Measurements from ENCODE around the gene NCR3LG1. TPM values are rescaled to one million over a fixed set of nuclear protein-coding genes. Genes with fewer than 3 reads are reported as not detected.

The NCR3LG1 gene
- total RNA-seq, 4 donors from 2014 or later = 4.6 to 7.4 (median 6.3) TPM

GRCh38 chr11:17393472-17393871, 41.9 kb downstream of the NCR3LG1 start:
- Histone ChIP-seq H3K27ac (no peak overlapping the region), H3K4me3 (no peak overlapping the region), H3K36me3 (no peaks in the 10 kb centered on the region), H3K9me3 (no peaks in the 10 kb centered on the region), H3K27me3 (peaks cover 2% of the 10 kb centered on the region), H3K4me1 (peaks cover 12% of the 10 kb centered on the region)
- no peak for DNase-seq (ENCODE audit: low spot score in 2 of 2)
- 57% methylated on average over 1 of the region's 6 CpGs for WGBS
- TF ChIP-seq POLR2A (IDR thresholded peaks at IDR 0.05) = no peak
- TF ChIP-seq EP300 (IDR thresholded peaks at IDR 0.05) = no peak
- TF ChIP-seq, protein P1, sequence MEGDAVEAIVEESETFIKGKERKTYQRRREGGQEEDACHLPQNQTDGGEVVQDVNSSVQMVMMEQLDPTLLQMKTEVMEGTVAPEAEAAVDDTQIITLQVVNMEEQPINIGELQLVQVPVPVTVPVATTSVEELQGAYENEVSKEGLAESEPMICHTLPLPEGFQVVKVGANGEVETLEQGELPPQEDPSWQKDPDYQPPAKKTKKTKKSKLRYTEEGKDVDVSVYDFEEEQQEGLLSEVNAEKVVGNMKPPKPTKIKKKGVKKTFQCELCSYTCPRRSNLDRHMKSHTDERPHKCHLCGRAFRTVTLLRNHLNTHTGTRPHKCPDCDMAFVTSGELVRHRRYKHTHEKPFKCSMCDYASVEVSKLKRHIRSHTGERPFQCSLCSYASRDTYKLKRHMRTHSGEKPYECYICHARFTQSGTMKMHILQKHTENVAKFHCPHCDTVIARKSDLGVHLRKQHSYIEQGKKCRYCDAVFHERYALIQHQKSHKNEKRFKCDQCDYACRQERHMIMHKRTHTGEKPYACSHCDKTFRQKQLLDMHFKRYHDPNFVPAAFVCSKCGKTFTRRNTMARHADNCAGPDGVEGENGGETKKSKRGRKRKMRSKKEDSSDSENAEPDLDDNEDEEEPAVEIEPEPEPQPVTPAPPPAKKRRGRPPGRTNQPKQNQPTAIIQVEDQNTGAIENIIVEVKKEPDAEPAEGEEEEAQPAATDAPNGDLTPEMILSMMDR (IDR thresholded peaks at IDR 0.05) = no peak
- no peak for TF ChIP-seq POLR2AphosphoS5 (IDR thresholded peaks at IDR 0.05)

GRCh38 chr11:17394743-17395390, 43.3 kb downstream of the NCR3LG1 start:
- Histone ChIP-seq H3K4me3 (no peak overlapping the region), H3K4me1 (peaks cover under 1% of the 10 kb centered on the region), H3K9me3 (no peaks in the 10 kb centered on the region), H3K36me3 (no peaks in the 10 kb centered on the region), H3K27ac (no peak overlapping the region), H3K27me3 (no peaks in the 10 kb centered on the region)
- TF ChIP-seq, protein P1 (IDR thresholded peaks at IDR 0.05) = no peak
- TF ChIP-seq EP300 (IDR thresholded peaks at IDR 0.05) = no peak
- TF ChIP-seq POLR2A (IDR thresholded peaks at IDR 0.05) = no peak
- no peak for TF ChIP-seq POLR2AphosphoS5 (IDR thresholded peaks at IDR 0.05)
- WGBS = 95% methylated on average over 7 of the region's 10 CpGs
- DNase-seq (ENCODE audit: low spot score in 2 of 2) = no peak

DNA sequence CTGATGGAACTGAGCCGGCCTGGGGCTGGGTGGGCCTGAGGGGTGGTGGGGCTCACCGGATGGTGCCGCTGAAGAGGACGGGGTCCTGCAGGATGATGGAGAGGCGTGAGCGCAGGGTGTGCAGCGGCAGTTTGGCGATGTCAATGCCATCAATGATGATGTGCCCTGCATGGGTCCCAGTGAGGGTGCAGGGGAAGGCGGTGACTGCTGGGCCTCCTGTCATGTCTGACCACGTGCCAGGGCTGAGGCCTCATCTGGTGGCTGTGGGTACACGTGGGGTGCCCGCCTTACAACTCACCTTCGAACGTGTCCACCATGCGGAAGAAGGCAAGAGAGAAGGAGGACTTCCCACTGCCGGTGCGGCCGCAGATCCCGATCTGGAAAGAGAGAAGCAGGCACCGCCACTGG, 44.0 kb downstream of the NCR3LG1 start:
- Histone ChIP-seq H3K27me3 (no peaks in the 10 kb centered on the region), H3K4me3 (no peak overlapping the region), H3K4me1 (no peaks in the 10 kb centered on the region), H3K9me3 (no peaks in the 10 kb centered on the region), H3K27ac (no peak overlapping the region), H3K36me3 (no peaks in the 10 kb centered on the region)
- WGBS = 90% methylated on average over 17 of the region's 20 CpGs
- DNase-seq (ENCODE audit: low spot score in 2 of 2) = no peak
- TF ChIP-seq EP300 (IDR thresholded peaks at IDR 0.05) (no peak), POLR2A (IDR thresholded peaks at IDR 0.05) (no peak), POLR2AphosphoS5 (IDR thresholded peaks at IDR 0.05) (no peak)
- TF ChIP-seq, protein P1 (IDR thresholded peaks at IDR 0.05) = no peak

- Histone ChIP-seq H3K27ac (no peak overlapping the region), H3K36me3 (no peaks in the 10 kb centered on the region), H3K9me3 (no peaks in the 10 kb centered on the region), H3K27me3 (no peaks in the 10 kb centered on the region), H3K4me1 (no peaks in the 10 kb centered on the region), H3K4me3 (no peak overlapping the region)
- TF ChIP-seq POLR2AphosphoS5 (IDR thresholded peaks at IDR 0.05) = no peak
- TF ChIP-seq, protein P1 (IDR thresholded peaks at IDR 0.05) = no peak
- TF ChIP-seq POLR2A (IDR thresholded peaks at IDR 0.05) = no peak
- no peak for TF ChIP-seq EP300 (IDR thresholded peaks at IDR 0.05)
- 88% methylated on average over 6 of the region's 6 CpGs for WGBS
- no peak for DNase-seq (ENCODE audit: low spot score in 2 of 2)
These were observed 44.4 kb downstream of the NCR3LG1 start for GRCh38 chr11:17395978-17396377.

DNA sequence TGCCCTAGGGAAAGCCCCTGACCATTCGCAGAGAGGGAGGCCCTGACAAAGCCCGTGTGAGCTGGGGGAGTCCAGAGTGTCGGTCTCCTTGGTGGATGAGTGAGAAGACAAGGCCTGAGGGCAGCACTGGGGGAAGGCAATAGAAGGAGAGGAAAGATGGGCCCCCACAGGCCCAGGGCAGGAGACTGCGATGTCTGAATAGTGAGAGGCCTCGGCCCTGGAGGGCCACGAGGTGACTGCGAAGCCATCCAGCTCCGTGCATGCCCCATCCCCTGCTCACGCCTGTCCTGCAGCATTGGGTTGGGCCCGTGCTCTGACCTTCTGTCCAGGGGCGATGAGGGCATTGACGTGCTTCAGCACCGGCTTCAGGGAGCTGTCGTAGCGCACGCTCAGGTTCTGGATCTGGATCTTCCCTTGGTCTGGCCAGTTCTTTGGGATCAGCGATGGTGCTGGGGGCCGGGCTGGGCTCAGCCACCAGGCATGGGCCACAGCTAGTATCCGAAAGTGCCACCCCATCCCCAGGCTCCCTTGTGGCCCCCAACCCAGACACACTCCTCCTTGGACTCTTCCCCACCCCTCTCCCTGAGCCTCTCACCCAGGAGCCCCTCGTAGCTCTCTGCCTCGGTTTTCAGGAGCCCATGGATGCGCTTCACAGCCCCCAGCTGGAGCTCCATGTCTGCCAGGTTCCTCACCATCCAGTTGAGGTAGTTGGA, 45.2 kb downstream of the NCR3LG1 start:
- no peaks in the 10 kb centered on the region for H3K9me3 ChIP-seq
- TF ChIP-seq, protein P1 (IDR thresholded peaks at IDR 0.05) = no peak
- TF ChIP-seq POLR2AphosphoS5 (IDR thresholded peaks at IDR 0.05) (no peak), POLR2A (IDR thresholded peaks at IDR 0.05) (no peak), EP300 (IDR thresholded peaks at IDR 0.05) (no peak)
- no peak for DNase-seq (ENCODE audit: low spot score in 2 of 2)
- WGBS = 92% methylated on average over 20 of the region's 22 CpGs
- no peak overlapping the region for H3K27ac ChIP-seq
- H3K27me3 ChIP-seq = no peaks in the 10 kb centered on the region
- H3K4me1 ChIP-seq = no peaks in the 10 kb centered on the region
- no peak overlapping the region for H3K4me3 ChIP-seq
- H3K36me3 ChIP-seq = no peaks in the 10 kb centered on the region

Data from suprapubic skin (tissue), 4 donors.